HT1080 (cell line): Measurements from ENCODE around the gene MCHR2. TPM values are rescaled to one million over a fixed set of nuclear protein-coding genes. Genes with fewer than 3 reads are reported as not detected.
"Not testable (repeated sequence)": the region's sequence is repeated elsewhere in the genome, so short reads cannot be mapped to it uniquely, and the experiment has no call there.

ENCODE experiments used
- DNase-seq: peaks from one replicate; pipeline ENCODE4 v3.0.0-alpha.2; 2015; ENCODE audit warnings: low read depth
- polyA plus RNA-seq, 2 experiments: library from polyadenylated mRNA; depleted of rRNA; stranded (reverse); fragments of >200 nt; gene quantifications; 2 replicates each; pipeline ENCODE4 v1.2.3, GENCODE V29; 2015
- total RNA-seq: library from RNA; depleted of rRNA; stranded (reverse); fragments of >200 nt; shearing (Covaris generic); gene quantifications from 2 replicates; pipeline ENCODE4 v1.2.3, GENCODE V29; 2014; rRNA removed

The MCHR2 gene, protein sequence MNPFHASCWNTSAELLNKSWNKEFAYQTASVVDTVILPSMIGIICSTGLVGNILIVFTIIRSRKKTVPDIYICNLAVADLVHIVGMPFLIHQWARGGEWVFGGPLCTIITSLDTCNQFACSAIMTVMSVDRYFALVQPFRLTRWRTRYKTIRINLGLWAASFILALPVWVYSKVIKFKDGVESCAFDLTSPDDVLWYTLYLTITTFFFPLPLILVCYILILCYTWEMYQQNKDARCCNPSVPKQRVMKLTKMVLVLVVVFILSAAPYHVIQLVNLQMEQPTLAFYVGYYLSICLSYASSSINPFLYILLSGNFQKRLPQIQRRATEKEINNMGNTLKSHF
- not detected in 2 replicates for total RNA-seq
- not detected in 2 replicates for polyA plus RNA-seq (2015; cell fraction: cytosol; rRNA removed)
- not detected in 2 replicates for polyA plus RNA-seq (2015; cell fraction: nucleus; rRNA removed)

- DNase-seq, result no peak
Measured at GRCh38 chr6:99993533-99994251, at the start of gene MCHR2. Gene MCHR2 (minus strand): TSS chr6:99994223. CDS start chr6:99956147, 38,076 bp downstream.

- not testable (repeated sequence) for DNase-seq
Measured at GRCh38 chr6:100038546-100038945, 44.5 kb upstream of the MCHR2 start.

GRCh38 chr6:100035873-100036653, 42.0 kb upstream of the MCHR2 start:
- DNase-seq, result peak; percentile 41

DNA sequence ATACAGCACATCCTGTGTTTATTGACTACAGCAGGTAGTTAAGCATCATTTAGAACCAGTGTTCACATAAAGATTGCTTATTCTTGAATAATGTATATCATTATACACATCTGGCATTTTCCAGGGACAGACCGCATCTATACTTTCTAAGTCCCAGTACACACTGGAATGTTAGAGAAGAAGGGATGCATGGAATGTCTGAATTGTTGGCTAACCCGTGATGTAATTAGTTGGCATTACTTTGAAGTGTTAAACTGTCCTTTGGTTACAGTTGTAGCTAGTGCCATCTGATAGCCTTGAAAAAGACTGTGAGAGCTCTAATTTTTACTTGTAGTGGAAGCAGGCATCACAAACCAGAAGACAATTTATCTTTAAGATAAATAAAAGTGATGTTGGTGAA, 29.8 kb upstream of the MCHR2 start:
- DNase-seq, result no peak

GRCh38 chr6:100022847-100023246, 28.8 kb upstream of the MCHR2 start:
- DNase-seq, result no peak

DNA sequence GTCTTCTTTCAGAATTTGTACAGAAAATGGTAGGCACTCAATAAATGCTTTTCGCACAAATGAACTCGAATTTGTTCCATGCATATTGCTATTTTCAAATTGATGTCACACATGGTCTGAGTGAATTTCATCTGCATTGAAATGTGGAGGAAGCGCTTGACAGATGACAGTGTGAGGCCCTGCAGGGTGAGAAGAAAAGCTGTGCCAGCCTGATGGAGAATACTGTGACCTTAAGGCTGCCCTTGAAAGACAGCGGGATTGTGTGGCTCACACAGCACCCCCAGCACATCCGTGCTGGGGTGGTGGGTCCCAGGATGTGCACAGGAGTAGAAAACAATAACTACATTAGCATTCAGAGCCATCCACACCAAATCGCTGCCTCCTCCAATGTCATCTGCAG, 14.8 kb upstream of the MCHR2 start:
- DNase-seq, result no peak

DNA sequence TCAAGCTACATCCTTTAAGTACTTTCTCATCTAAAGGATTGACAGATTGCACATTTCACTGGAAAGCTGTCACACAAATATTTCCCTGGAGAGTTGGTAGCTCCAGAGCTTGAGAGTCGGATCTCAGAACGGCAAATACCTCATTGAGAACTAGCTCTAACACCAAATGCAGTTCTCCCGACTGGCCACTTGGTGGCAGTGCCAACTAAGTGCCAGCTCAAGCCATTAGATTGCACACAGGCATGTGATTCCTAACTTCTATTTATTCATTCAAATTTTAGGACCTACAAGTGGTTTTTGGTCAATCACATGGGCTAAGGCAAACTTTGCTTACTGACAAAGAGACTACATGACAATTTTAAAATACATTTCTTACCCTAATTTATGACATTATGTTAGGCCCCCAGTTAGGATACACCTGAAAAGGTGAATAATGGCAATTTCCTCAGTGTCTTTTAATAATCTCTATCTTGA, 7.9 kb upstream of the MCHR2 start:
- peak; percentile 50 for DNase-seq

DNA sequence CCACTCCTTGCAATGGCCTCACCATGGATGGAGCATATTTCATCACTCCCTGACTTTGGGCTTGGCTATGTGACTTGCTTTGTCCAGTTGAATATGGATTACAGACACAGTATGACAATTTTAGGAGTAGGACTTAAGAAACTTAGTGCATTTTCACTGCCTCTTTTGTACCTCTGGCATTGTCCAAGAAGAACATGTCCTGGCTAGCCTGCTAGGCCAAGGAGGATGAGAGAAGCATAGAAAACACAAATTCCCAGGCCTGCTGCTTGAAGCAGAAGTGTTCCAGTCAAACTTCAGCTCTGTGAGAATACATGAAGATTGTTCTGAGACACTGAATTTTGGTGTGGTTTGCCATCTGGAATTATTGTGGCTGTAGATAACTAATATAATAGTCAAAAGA, 3.1 kb upstream of the MCHR2 start:
- DNase-seq, result no peak

DNA sequence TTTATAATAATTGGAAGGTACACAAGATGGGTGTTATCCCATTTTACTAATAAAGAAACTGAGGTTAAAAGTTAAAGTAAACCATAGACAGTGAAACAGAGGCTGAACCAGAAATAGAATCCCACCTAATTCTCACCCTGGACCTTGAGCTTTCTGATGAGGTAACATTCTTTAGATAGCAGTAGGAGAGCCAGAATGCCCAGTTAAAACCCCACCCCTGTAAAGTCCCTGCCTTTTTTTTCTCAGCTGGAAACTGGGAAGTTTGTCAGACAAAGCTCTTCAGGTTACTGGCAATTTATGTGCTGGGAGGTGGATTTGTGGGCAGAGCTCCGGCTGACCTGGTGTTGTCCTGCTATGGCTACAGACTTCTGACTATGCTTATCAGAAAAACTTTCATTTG, 1.9 kb upstream of the MCHR2 start:
- no peak for DNase-seq

DNA sequence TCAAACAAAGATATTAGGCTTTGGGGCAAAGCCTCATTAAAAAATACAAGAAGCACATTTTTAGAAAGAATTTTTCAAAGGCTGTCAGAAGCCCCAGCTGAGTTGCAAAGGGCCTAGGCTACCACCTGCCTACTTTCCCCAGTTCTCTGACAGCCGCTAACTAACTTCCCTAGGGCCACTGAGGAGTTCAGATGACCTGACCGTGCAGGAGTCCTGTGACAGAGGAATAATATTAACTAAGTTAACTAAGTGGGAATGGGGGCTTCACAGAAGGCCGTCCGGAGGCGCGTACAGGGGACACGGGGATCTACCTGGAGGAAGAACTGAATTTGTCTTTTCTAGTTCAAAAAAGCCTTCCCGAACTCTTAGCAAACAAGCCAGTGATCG, 884 bp downstream of the MCHR2 start:
- no peak for DNase-seq

DNA sequence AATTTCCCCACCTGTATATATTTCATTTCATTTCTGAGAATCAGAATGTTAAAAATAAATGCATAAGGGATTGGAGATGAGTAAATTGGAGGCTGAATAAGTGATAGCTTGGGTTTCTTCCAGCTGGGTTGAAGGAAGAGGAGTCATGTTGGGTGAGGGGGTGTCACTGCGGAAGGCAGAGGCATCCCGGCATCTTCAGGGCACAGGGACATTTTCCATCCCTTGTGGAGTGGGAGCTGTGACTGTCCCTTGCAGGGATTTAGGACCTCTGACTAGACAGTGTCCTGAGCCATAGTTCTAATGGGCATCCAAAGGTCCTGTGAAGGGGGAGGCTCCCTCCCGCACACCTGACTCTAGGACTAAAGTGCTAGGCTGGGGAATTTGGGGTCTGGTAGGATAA, 2.1 kb downstream of the MCHR2 start:
- DNase-seq, result no peak

DNA sequence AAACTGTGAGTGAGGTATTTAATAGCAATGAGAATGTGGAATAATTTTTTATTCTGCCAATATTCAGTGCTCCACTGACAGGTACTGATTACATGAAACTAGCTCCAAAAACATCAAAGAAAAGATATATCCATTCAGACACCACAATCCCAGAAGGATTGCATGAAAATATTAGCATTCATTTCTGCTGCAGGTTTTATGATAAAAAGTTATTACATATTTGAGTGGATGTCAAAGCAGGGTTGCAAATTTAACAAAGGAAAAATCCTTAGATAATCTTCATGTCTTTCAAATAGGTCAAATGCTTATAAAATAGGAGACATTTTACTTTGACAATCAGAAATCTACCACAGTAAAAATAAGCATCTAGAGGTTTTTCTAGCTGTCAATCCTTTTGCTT, 13.3 kb downstream of the MCHR2 start:
- DNase-seq, result no peak

- DNase-seq, result no peak
Measured at GRCh38 chr6:99979953-99980352, 14.1 kb downstream of the MCHR2 start.

GRCh38 chr6:99967052-99967451, 27.0 kb downstream of the MCHR2 start:
- DNase-seq, result no peak

- no peak for DNase-seq
Measured at GRCh38 chr6:99960027-99960426, 34.0 kb downstream of the MCHR2 start.

- no peak for DNase-seq
Measured at GRCh38 chr6:99951016-99951805, 42.8 kb downstream of the MCHR2 start.

DNA sequence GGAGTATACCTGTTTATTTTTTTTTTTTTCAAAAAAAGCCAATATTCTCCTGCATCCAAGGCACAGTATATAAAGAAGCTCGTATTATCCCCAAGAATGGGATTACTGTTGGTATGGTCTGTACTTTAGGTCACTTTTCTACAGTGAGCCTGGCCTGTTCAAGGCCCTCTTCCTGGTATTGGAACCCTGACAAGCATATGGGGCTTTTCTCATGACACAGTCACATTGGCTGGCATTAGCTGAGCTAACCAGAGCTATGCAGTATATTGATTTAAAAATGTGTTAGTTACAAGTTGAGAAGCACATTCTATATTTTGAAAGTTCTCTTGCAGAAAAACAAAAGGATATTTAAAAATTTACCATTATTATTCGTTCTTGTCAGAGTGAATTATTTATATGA, 48.0 kb downstream of the MCHR2 start:
- DNase-seq, result no peak

DNA sequence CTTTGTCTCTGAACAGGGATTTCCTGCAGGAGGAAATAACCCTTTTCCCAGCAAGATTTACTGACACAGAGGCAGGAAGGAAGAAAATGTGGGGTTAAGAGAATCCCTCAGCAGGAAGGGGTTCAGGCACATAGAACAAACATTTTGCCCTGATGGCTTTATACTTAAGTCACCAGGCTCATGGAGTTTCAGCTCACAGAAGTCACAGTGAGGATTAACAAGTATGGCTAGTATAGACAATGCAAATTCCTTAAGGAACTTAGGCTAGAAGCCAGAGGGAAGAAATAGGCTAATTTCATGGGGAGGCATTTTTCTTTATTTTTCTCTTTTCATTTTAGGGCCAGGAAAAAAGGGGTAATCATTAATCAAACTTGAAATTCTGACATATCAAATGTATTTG, 50.2 kb downstream of the MCHR2 start:
- no peak for DNase-seq

DNA sequence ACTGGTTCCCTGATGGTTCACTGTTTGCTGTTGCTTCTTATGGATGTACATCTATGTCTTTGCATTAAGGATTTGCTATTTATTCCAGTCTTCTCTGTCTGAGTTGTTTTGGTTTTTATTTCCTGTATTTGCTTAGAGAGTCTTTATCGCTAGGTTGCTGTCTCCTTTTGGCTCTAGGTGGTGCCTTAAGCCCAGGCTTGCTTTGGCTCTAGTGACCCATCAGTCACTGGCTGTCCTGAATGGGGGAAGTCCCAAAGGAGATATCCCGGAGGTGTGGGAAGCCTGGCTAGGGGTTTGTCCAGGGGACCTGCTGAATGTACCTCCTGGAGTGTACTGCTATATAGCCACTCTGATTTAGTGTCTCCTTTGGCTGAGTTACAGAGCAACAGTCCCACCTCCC, 53.4 kb downstream of the MCHR2 start:
- no peak for DNase-seq

- peak; percentile 62 for DNase-seq
Measured at GRCh38 chr6:99933129-99933528, 60.9 kb downstream of the MCHR2 start.

DNA sequence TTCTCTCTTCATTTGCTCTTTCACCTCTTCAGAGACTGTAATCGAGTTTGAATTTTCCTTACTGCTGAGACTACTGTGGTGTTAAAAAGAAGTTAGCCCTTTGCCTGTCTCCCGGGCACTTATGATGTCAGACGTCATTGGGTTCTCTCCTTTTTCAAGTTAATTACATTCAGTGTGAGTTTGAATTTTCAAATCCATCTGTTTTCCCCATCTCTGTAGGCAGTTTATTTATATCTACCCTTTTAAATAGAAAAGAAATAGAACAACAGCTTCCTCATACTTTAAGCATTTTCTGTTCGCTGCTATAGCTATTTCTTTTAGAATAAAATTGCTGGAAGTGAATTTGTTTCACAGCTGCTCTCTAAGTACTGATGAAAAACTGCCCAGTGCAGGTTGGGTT, 81.4 kb downstream of the MCHR2 start:
- DNase-seq, result no peak
